Neural progenitor cell (in vitro differentiated cells): ENCODE measurements around the gene LRRC19. TPM values are rescaled to one million over a fixed set of nuclear protein-coding genes. Genes with fewer than 3 reads are reported as not detected.

Experiments used
- DNase-seq: peaks from one replicate; pipeline ENCODE4 v3.0.0-alpha.2; 2016; ENCODE audit warnings: low spot score
- H2AFZ ChIP-seq: fragments of 200-600 bp; sonication (generic); replicated peaks from 2 replicates; pipeline ENCODE4 v1.6.1; 2016; ENCODE audit warnings: antibody characterized with exemption
- H3F3A ChIP-seq: fragments of 200-600 bp; sonication (generic); 2 replicates; pipeline ENCODE4 v1.6.1; 2016; ENCODE audit warnings: antibody characterized with exemption, low read depth
- H3K27ac ChIP-seq: fragments of 200-600 bp; sonication (generic); 2 replicates; pipeline ENCODE4 v1.5.1; 2016; ENCODE audit warnings: mild to moderate bottlenecking
- H3K27me3 ChIP-seq: fragments of 200-600 bp; sonication (generic); 2 replicates; pipeline ENCODE4 v1.6.1; 2016; ENCODE audit warnings: mild to moderate bottlenecking, moderate library complexity
- H3K36me3 ChIP-seq: fragments of 200-600 bp; sonication (generic); 2 replicates; pipeline ENCODE4 v1.5.1; 2016
- H3K4me1 ChIP-seq: fragments of 200-600 bp; sonication (generic); 2 replicates; pipeline ENCODE4 v1.6.1; 2016; ENCODE audit warnings: mixed run types
- H3K4me2 ChIP-seq: fragments of 200-600 bp; sonication (generic); 2 replicates; pipeline ENCODE4 v1.6.1; 2016
- H3K4me3 ChIP-seq: fragments of 200-600 bp; sonication (generic); 2 replicates; pipeline ENCODE4 v1.5.1; 2016
- H3K79me2 ChIP-seq: fragments of 200-600 bp; sonication (generic); 2 replicates; pipeline ENCODE4 v1.6.1; 2016; ENCODE audit warnings: low read depth
- H3K9ac ChIP-seq: fragments of 200-600 bp; sonication (generic); 2 replicates; pipeline ENCODE4 v1.6.1; 2016
- H3K9me3 ChIP-seq: fragments of 200-600 bp; sonication (generic); 2 replicates; pipeline ENCODE4 v1.5.1; 2016; ENCODE audit warnings: low read depth
- H4K20me1 ChIP-seq: fragments of 200-600 bp; sonication (generic); 2 replicates; pipeline ENCODE4 v1.6.1; 2016; ENCODE audit warnings: low read depth
- H3K27ac Mint-ChIP-seq: 3 replicates; pipeline ENCODE4 v1.8.0; 2021; ENCODE audit warnings: mixed read lengths
- H3K27me3 Mint-ChIP-seq: 2 replicates; pipeline ENCODE4 v1.8.0; 2022; ENCODE audit warnings: low read depth, mild to moderate bottlenecking, inconsistent platforms, moderate library complexity, mixed read lengths; ENCODE audit not compliant: insufficient read depth
- H3K36me3 Mint-ChIP-seq: 3 replicates; pipeline ENCODE4 v1.8.0; 2021; ENCODE audit warnings: mixed read lengths
- H3K4me1 Mint-ChIP-seq: 3 replicates; pipeline ENCODE4 v1.8.0; 2021; ENCODE audit warnings: mixed read lengths
- H3K4me3 Mint-ChIP-seq: 3 replicates; pipeline ENCODE4 v1.8.0; 2021; ENCODE audit warnings: mild to moderate bottlenecking, moderate library complexity, mixed read lengths
- H3K9me3 Mint-ChIP-seq: 3 replicates; pipeline ENCODE4 v1.8.0; 2020; ENCODE audit warnings: mixed read lengths
- CTCF ChIP-seq: fragments of 200-600 bp; sonication (generic); IDR thresholded peaks from 2 replicates; pipeline ENCODE4 v1.5.1; 2017; ENCODE audit warnings: antibody characterized with exemption, mild to moderate bottlenecking
- EZH2 ChIP-seq: fragments of 200-600 bp; sonication (generic); IDR thresholded peaks from 2 replicates; pipeline ENCODE4 v1.6.1; 2017; ENCODE audit warnings: antibody characterized with exemption, mild to moderate bottlenecking, moderate library complexity
- EZH2phosphoT487 ChIP-seq: fragments of 200-600 bp; sonication (generic); IDR thresholded peaks from 2 replicates; pipeline ENCODE4 v1.6.1; 2017; ENCODE audit warnings: antibody characterized with exemption
- total RNA-seq: library from RNA; depleted of rRNA; stranded (reverse); fragments of >200 nt; gene quantifications from 2 replicates; pipeline ENCODE4 v1.2.3, GENCODE V29; 2015; ENCODE audit warnings: low replicate concordance

LRRC19 gene, protein sequence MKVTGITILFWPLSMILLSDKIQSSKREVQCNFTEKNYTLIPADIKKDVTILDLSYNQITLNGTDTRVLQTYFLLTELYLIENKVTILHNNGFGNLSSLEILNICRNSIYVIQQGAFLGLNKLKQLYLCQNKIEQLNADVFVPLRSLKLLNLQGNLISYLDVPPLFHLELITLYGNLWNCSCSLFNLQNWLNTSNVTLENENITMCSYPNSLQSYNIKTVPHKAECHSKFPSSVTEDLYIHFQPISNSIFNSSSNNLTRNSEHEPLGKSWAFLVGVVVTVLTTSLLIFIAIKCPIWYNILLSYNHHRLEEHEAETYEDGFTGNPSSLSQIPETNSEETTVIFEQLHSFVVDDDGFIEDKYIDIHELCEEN
- total RNA-seq: not detected in 2 replicates

DNA sequence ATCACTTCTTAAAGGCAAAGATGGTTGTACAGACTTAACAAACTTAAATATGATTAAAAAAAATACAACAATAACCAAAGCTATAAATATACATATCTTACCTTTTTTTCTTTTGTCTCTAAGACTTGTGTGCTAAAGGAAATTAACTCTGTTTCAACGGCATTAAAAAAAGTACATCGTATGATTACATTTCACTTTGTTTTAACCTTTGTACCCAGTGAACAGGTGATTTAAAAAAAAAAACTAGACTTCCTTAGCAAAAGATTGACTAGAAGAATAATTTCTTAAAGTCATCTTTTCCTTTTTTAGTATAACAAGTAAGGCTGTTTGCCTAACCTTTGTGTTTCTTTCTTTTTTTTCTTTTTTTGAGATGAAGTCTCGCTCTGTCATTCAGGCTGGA, at the start of gene LRRC19:
TSS of gene LRRC19 (minus strand) at position 182 of the 400 bp plus-strand sequence. CDS start 5,978 bp downstream, outside the sequence.
- Histone ChIP-seq H3K9me3 (no peaks in the 10 kb centered on the region), H3K4me2 (no peak within 1 kb of the TSS), H3K4me1 (no peaks in the 10 kb centered on the region), H2AFZ (no peak within 1 kb of the TSS), H3K27ac (no peak within 1 kb of the TSS), H3K36me3 (peaks cover 6% of the 10 kb centered on the region), H3K27me3 (no peaks in the 10 kb centered on the region), H3K4me3 (no peak within 1 kb of the TSS), H3F3A (no peaks in the 10 kb centered on the region), H4K20me1 (no peaks in the 10 kb centered on the region), H3K9ac (no peak within 1 kb of the TSS), H3K79me2 (no peaks in the 10 kb centered on the region)
- no peak for DNase-seq
- Mint-ChIP-seq H3K36me3 (peaks cover 6% of the 10 kb centered on the region), H3K4me3 (no peak within 1 kb of the TSS), H3K27me3 (no peaks in the 10 kb centered on the region), H3K9me3 (no peaks in the 10 kb centered on the region), H3K4me1 (no peaks in the 10 kb centered on the region), H3K27ac (no peak within 1 kb of the TSS)
- no peak for TF ChIP-seq CTCF
- TF ChIP-seq EZH2: no peak
- no peak for TF ChIP-seq EZH2phosphoT487

GRCh38 chr9:27054841-27055240, 49.4 kb upstream of the LRRC19 start:
- H3K27me3 Mint-ChIP-seq: no peaks in the 10 kb centered on the region
- peaks cover 10% of the 10 kb centered on the region for H3K36me3 ChIP-seq

GRCh38 chr9:27054125-27054524, 48.7 kb upstream of the LRRC19 start:
- peaks cover 6% of the 10 kb centered on the region for H3K36me3 Mint-ChIP-seq
- no peak for DNase-seq
- H3K27me3 Mint-ChIP-seq: no peaks in the 10 kb centered on the region
- no peak overlapping the region for H3K4me2 ChIP-seq
- H3K4me1 Mint-ChIP-seq: no peaks in the 10 kb centered on the region
- H3K9me3 ChIP-seq: no peaks in the 10 kb centered on the region
- H3K4me3 ChIP-seq: no peak overlapping the region
- H3K4me1 ChIP-seq: no peaks in the 10 kb centered on the region
- no peaks in the 10 kb centered on the region for H3F3A ChIP-seq
- no peak overlapping the region for H3K27ac Mint-ChIP-seq
- H2AFZ ChIP-seq: no peak overlapping the region
- H3K79me2 ChIP-seq: no peaks in the 10 kb centered on the region
- no peak overlapping the region for H3K4me3 Mint-ChIP-seq
- H3K9ac ChIP-seq: no peak overlapping the region
- no peaks in the 10 kb centered on the region for H4K20me1 ChIP-seq
- no peaks in the 10 kb centered on the region for H3K9me3 Mint-ChIP-seq
- peaks cover 10% of the 10 kb centered on the region for H3K36me3 ChIP-seq
- H3K27ac ChIP-seq: no peak overlapping the region
- H3K27me3 ChIP-seq: no peaks in the 10 kb centered on the region
- TF ChIP-seq CTCF (no peak), EZH2 (no peak), EZH2phosphoT487 (no peak)

More at GRCh38 chr9:27054841-27055240, 49.4 kb upstream of the LRRC19 start:
- H3K27ac ChIP-seq: no peak overlapping the region
- no peaks in the 10 kb centered on the region for H3K9me3 ChIP-seq
- H3K4me1 ChIP-seq: no peaks in the 10 kb centered on the region
- no peaks in the 10 kb centered on the region for H3K9me3 Mint-ChIP-seq
- H3K4me1 Mint-ChIP-seq: no peaks in the 10 kb centered on the region
- no peaks in the 10 kb centered on the region for H3K27me3 ChIP-seq
- no peak for TF ChIP-seq EZH2
- TF ChIP-seq EZH2phosphoT487: no peak
- TF ChIP-seq CTCF: no peak
- H3K27ac Mint-ChIP-seq: no peak overlapping the region
- H3K4me3 Mint-ChIP-seq: no peak overlapping the region
- H3K36me3 Mint-ChIP-seq: peaks cover 6% of the 10 kb centered on the region
- no peak overlapping the region for H3K4me2 ChIP-seq
- H3K4me3 ChIP-seq: no peak overlapping the region
- no peaks in the 10 kb centered on the region for H4K20me1 ChIP-seq
- H3K79me2 ChIP-seq: no peaks in the 10 kb centered on the region
- no peaks in the 10 kb centered on the region for H3F3A ChIP-seq
- no peak overlapping the region for H2AFZ ChIP-seq
- no peak overlapping the region for H3K9ac ChIP-seq
- DNase-seq: no peak
